K562 (cell line): ENCODE data around the gene THG1L. TPM values are rescaled to one million over a fixed set of nuclear protein-coding genes. Genes with fewer than 3 reads are reported as not detected.

Experiments
- ATAC-seq: fragments of 200-7000 bp; cut with Tn5 transposase; 3 replicates; pipeline ENCODE4 v1.9.1; 2020; ENCODE audit warnings: moderate library complexity
- BruUV-seq: library from RNA; stranded (reverse); fragments of 400-500 nt; replicated peaks from 2 replicates; lab custom pipeline; 2021; lab: Mats Ljungman, UMichigan
- CTCF ChIA-PET: fragments of 300-600 bp; formaldehyde crosslinking; extraction: SDS; loops from one replicate; lab custom pipeline; 2021; ENCODE audit warnings: low intra/inter-chr PET ratio; lab: Yijun Ruan, JAX
- POLR2A ChIA-PET: fragments of 300-600, 350-650 bp; sonication (Branson Sonifier 250); formaldehyde crosslinking; extraction: SDS; loops from one replicate; lab custom pipeline; 2021; ENCODE audit warnings: antibody characterized with exemption, inconsistent platforms; lab: Yijun Ruan, JAX
- DNase-seq, 4 experiments: peaks; one replicate each; pipeline versions ENCODE4 v3.0.0 to v3.0.0-alpha.2; 2011 to 2018; ENCODE audit warnings: low spot score in 3 of 4, mixed read lengths in 3 of 4; ENCODE audit errors: extremely low read depth in 1 of 4
- FAIRE-seq: peaks from 2 replicates; lab custom pipeline; 2011; peaks lifted over from hg19 to GRCh38; lab: Jason Lieb, UNC
- H2AFZ ChIP-seq: 2 replicates; pipeline ENCODE4 v1.6.0; 2011; ENCODE audit warnings: low read depth, low read length, control low read depth, inconsistent platforms
- H3K27ac ChIP-seq: fragments of 200-600 bp; 3 replicates; pipeline ENCODE4 v1.8.0; 2011; ENCODE audit warnings: low read depth, mild to moderate bottlenecking, control low read depth, inconsistent platforms, low read length, moderate library complexity, mixed read lengths; ENCODE audit errors: extremely low read depth
- H3K27me3 ChIP-seq, 2 experiments: fragments of 300-600 bp in 1 of 2; 2 replicates in 1 of 2; 3 replicates in 1 of 2; pipeline versions ENCODE4 v1.6.0 to v1.8.0; 2011; ENCODE audit warnings: inconsistent platforms in 2 of 2, low read length in 2 of 2, mild to moderate bottlenecking in 1 of 2, mixed read lengths in 1 of 2, moderate library complexity in 1 of 2; ENCODE audit not compliant: control insufficient read depth in 2 of 2, insufficient read depth in 2 of 2
- H3K36me3 ChIP-seq: fragments of 300-600 bp; 3 replicates; pipeline ENCODE4 v1.8.0; 2011; ENCODE audit warnings: mild to moderate bottlenecking, low read length, inconsistent platforms; ENCODE audit not compliant: control insufficient read depth, insufficient read depth
- H3K4me1 ChIP-seq, 2 experiments: fragments of 200-600 bp in 1 of 2; replicated peaks in 1 of 2; 2 replicates in 1 of 2; 3 replicates in 1 of 2; pipeline versions ENCODE4 v1.5.1 to v1.8.0; 2011; ENCODE audit warnings: inconsistent platforms in 2 of 2, low read length in 2 of 2, mild to moderate bottlenecking in 1 of 2, mixed read lengths in 1 of 2, moderate library complexity in 1 of 2; ENCODE audit not compliant: control insufficient read depth in 2 of 2, insufficient read depth in 2 of 2
- H3K4me2 ChIP-seq: 2 replicates; pipeline ENCODE4 v1.6.1; 2011; ENCODE audit warnings: low read length, control low read depth, inconsistent platforms, mixed read lengths; ENCODE audit not compliant: insufficient read depth
- H3K4me3 ChIP-seq: fragments of 200-600 bp; sonication (generic), shearing (Covaris generic); 2 replicates; pipeline ENCODE4 v1.5.1; 2016; ENCODE audit warnings: control low read depth, inconsistent platforms
- H3K79me2 ChIP-seq: fragments of 200-600 bp; 3 replicates; pipeline ENCODE4 v1.8.0; 2011; ENCODE audit warnings: low read length, inconsistent platforms; ENCODE audit not compliant: control insufficient read depth, insufficient read depth
- H3K9ac ChIP-seq, 2 experiments: 2 replicates each; pipeline versions ENCODE4 v1.6.0 to v1.6.1; 2011; ENCODE audit warnings: low read depth in 2 of 2, low read length in 2 of 2, control low read depth in 1 of 2, inconsistent platforms in 1 of 2, mild to moderate bottlenecking in 1 of 2, mixed read lengths in 1 of 2; ENCODE audit not compliant: insufficient read depth in 1 of 2
- H3K9me1 ChIP-seq: one replicate; pipeline ENCODE4 v1.6.0; 2011; ENCODE audit warnings: inconsistent platforms, mild to moderate bottlenecking, low read length, moderate library complexity; ENCODE audit not compliant: control insufficient read depth, insufficient read depth
- H3K9me3 ChIP-seq: replicated peaks from 2 replicates; pipeline ENCODE4 v1.5.1; 2011; ENCODE audit warnings: low read depth, low read length, inconsistent platforms; ENCODE audit not compliant: control insufficient read depth, insufficient read depth
- H4K20me1 ChIP-seq: replicated peaks from 2 replicates; pipeline ENCODE4 v1.6.1; 2011; ENCODE audit warnings: low read length, inconsistent platforms, mixed read lengths; ENCODE audit not compliant: control insufficient read depth, insufficient read depth
- ETV6 ChIP-seq, 3 experiments: fragments of 150-350 bp in 1 of 3; sonication (generic) in 1 of 3; formaldehyde crosslinking in 1 of 3; IDR thresholded peaks; 2 replicates each; pipeline versions ENCODE4 v1.6.1 to v1.8.0; 2014 to 2022; ENCODE audit warnings: borderline replicate concordance in 2 of 3, low read depth in 2 of 3, antibody characterized with exemption in 1 of 3, low read length in 1 of 3, mild to moderate bottlenecking in 1 of 3, missing genetic modification reagents in 1 of 3
- FOSL1 ChIP-seq: fragments of 200-800 bp; sonication (Bioruptor generic); conservative IDR thresholded peaks from 2 replicates; pipeline ENCODE4 v1.6.1; 2016; ENCODE audit warnings: missing genetic modification characterization, missing compliant biosample characterization
- KLF16 ChIP-seq: IDR thresholded peaks from 2 replicates; pipeline ENCODE4 v1.6.1; 2016; ENCODE audit warnings: antibody characterized with exemption
- NFIX ChIP-seq: fragments of 250-450 bp; sonication (Bioruptor Pico); IDR thresholded peaks from 2 replicates; pipeline ENCODE4 v1.4.0; 2020; ENCODE audit warnings: low read depth, mild to moderate bottlenecking, moderate library complexity
- SIN3A ChIP-seq, 2 experiments: fragments of 150-350 bp in 1 of 2; IDR thresholded peaks; 2 replicates each; pipeline ENCODE4 v1.6.1; 2011 to 2016; ENCODE audit warnings: borderline replicate concordance in 2 of 2, low read depth in 2 of 2, low read length in 2 of 2, mild to moderate bottlenecking in 2 of 2, moderate library complexity in 2 of 2; ENCODE audit not compliant: control insufficient read depth in 1 of 2
- SMAD4 ChIP-seq: fragments of 250-450 bp; sonication (Bioruptor Pico); conservative IDR thresholded peaks from 2 replicates; pipeline ENCODE4 v1.8.0; 2021; ENCODE audit warnings: inconsistent platforms, mild to moderate bottlenecking, moderate library complexity
- TRIM24 ChIP-seq, 2 experiments: fragments of 450-650 bp; IDR thresholded peaks; 2 replicates each; pipeline ENCODE4 v1.6.1; 2016
- TSC22D4 ChIP-seq: fragments of 450-650 bp; IDR thresholded peaks from 2 replicates; pipeline ENCODE4 v1.6.1; 2016; ENCODE audit warnings: missing genetic modification characterization, missing biosample characterization, control low read depth
- XRCC3 ChIP-seq: fragments of 450-650 bp; IDR thresholded peaks from 2 replicates; pipeline ENCODE4 v1.6.1; 2017; ENCODE audit warnings: mild to moderate bottlenecking, moderate library complexity
- ZBTB5 ChIP-seq: fragments of 450-650 bp; IDR thresholded peaks from 2 replicates; pipeline ENCODE4 v1.6.1; 2017; ENCODE audit warnings: antibody characterized with exemption
- ZNF354B ChIP-seq: fragments of 250-450 bp; sonication (Bioruptor Pico); IDR thresholded peaks from 2 replicates; pipeline ENCODE4 v1.4.0; 2020
- ZNF583 ChIP-seq: fragments of 250-450 bp; sonication (Bioruptor Pico); IDR thresholded peaks from 2 replicates; pipeline ENCODE4 v1.4.0; 2020
- WGBS: fragments of 100-300 bp; shearing (Covaris generic); methylation state at CpG from one replicate; pipeline ENCODE4 v1.1.6; 2016; ENCODE audit warnings: low coverage, mixed read lengths; ENCODE audit not compliant: insufficient coverage; ENCODE audit errors: missing lambda C conversion rate; 5-methylcytosine and 5-hydroxymethylcytosine counted together
- in situ Hi-C: fragments of 300-500 bp; cut with MboI; formaldehyde crosslinking; loops from 4 replicates; pipeline ENCODE4 v1.15.0; 2018; ENCODE audit warnings: inconsistent platforms, mixed read lengths
- intact Hi-C: fragments of 100-400 bp; cut with micrococcal nuclease; formaldehyde crosslinking; loops from 2 replicates; pipeline ENCODE4 v1.14.2; 2022
- polyA plus RNA-seq, 8 experiments: library from polyadenylated mRNA; depleted of rRNA in 4 of 8; stranded (reverse) in 5 of 8; unstranded in 3 of 8; fragments of >200 nt; fragmentation: Nextera tagmentation in 2 of 8; fragmentation: Illumina TruSeq in 1 of 8; extraction: Ambion mirVana in 2 of 8; extraction: Trizol in 1 of 8; gene quantifications; 2 replicates each; pipeline versions ENCODE4 v1.2.1 to v1.2.3, GENCODE V29; 2011 to 2014; ENCODE audit warnings: inconsistent platforms in 1 of 8, missing spikeins in 1 of 8
- total RNA-seq, 7 experiments: library from RNA; depleted of rRNA in 6 of 7; stranded (reverse); fragments of >200 nt in 6 of 7; fragmentation: Illumina TruSeq in 2 of 7; extraction: Trizol in 2 of 7; gene quantifications; 2 replicates each; pipeline versions ENCODE4 v1.2.1 to v1.2.3, GENCODE V29; 2011 to 2021; ENCODE audit warnings: low replicate concordance in 1 of 7
- TF ChIP-seq, protein P1 (sequence below), 2 experiments: fragments of 200-800 bp in 1 of 2; sonication (Bioruptor generic) in 1 of 2; sonication (generic) in 1 of 2; formaldehyde crosslinking in 1 of 2; IDR thresholded peaks in 1 of 2; conservative IDR thresholded peaks in 1 of 2; 2 replicates each; pipeline versions ENCODE4 v1.5.0 to v1.6.1; 2016 to 2020; ENCODE audit warnings: missing compliant biosample characterization in 1 of 2, missing genetic modification characterization in 1 of 2, missing genetic modification reagents in 1 of 2
- TF ChIP-seq, protein P2 (sequence below): fragments of 450-650 bp; IDR thresholded peaks from 2 replicates; pipeline ENCODE4 v1.6.1; 2016; ENCODE audit warnings: mild to moderate bottlenecking
- TF ChIP-seq, protein P3 (sequence below), 3 experiments: IDR thresholded peaks in 2 of 3; conservative IDR thresholded peaks in 1 of 3; 2 replicates each; pipeline ENCODE4 v1.5.1; 2011 to 2012; ENCODE audit warnings: low read length in 3 of 3, mild to moderate bottlenecking in 3 of 3, control low read depth in 2 of 3, improper control_type of control experiment in 1 of 3, inconsistent platforms in 1 of 3, low read depth in 1 of 3, mixed read lengths in 1 of 3, moderate library complexity in 1 of 3; ENCODE audit not compliant: insufficient read depth in 2 of 3

THG1L gene
- total and polyA plus RNA-seq, 9 of the 15 experiments (the other 6 are each of a cell fraction or from before 2014, with no cell fraction given): 21.8 to 40.7 (median 28.0) TPM

- Histone ChIP-seq H3K9ac (no peak overlapping the region), H3K79me2 (no peaks in the 10 kb centered on the region), H2AFZ (no peak overlapping the region), H3K27me3 (peaks cover 27 to 44% of the 10 kb centered on the region in 2 experiments; a peak in 4 of 5 replicates), H3K9me1 (no peaks in the 10 kb centered on the region), H3K4me3 (no peak overlapping the region), H3K9me3 (no peaks in the 10 kb centered on the region), H3K36me3 (no peaks in the 10 kb centered on the region), H4K20me1 (no peaks in the 10 kb centered on the region), H3K4me1 (no peaks in the 10 kb centered on the region), H3K4me2 (no peak overlapping the region), H3K27ac (no peak overlapping the region)
- WGBS: 24% methylated on average over 7 of the region's 7 CpGs
- FAIRE-seq (no peak), DNase-seq (no peak), ATAC-seq (no peak)
- intact Hi-C loops: loop anchor here (10.0 kb wide), 1 partner anchor 148 kb away; no protein-coding TSS in a partner anchor
- POLR2A ChIA-PET: no interaction called here
- no TSS peak for BruUV-seq
- in situ Hi-C loops: no loop called here
- CTCF ChIA-PET: no interaction called here
- TF ChIP-seq FOSL1 (tag) (no peak), ZNF354B (CRISPR knock-in tag) (no peak), XRCC3 (no peak), SIN3A (IDR thresholded peaks at IDR 0.05; ENCODE audit: borderline replicate concordance in 2 of 2, control insufficient read depth in 1 of 2, low read depth in 2 of 2, low read length in 2 of 2) (no peak), ZBTB5 (no peak), SMAD4 (CRISPR knock-in tag) (no peak), ETV6 (IDR thresholded peaks at IDR 0.05; ENCODE audit: borderline replicate concordance in 1 of 2, low read depth in 2 of 2, low read length in 1 of 2) (no peak), ETV6 (CRISPR knock-in tag; IDR thresholded peaks at IDR 0.05; ENCODE audit: borderline replicate concordance) (no peak), TRIM24 (IDR thresholded peaks at IDR 0.05) (no peak), ZNF583 (CRISPR knock-in tag) (no peak), KLF16 (no peak), TSC22D4 (tag) (no peak), NFIX (CRISPR knock-in tag) (no peak)
- TF ChIP-seq, protein P1, sequence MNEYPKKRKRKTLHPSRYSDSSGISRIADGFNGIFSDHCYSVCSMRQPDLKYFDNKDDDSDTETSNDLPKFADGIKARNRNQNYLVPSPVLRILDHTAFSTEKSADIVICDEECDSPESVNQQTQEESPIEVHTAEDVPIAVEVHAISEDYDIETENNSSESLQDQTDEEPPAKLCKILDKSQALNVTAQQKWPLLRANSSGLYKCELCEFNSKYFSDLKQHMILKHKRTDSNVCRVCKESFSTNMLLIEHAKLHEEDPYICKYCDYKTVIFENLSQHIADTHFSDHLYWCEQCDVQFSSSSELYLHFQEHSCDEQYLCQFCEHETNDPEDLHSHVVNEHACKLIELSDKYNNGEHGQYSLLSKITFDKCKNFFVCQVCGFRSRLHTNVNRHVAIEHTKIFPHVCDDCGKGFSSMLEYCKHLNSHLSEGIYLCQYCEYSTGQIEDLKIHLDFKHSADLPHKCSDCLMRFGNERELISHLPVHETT (CRISPR knock-in tag; conservative IDR thresholded peaks at IDR 0.05 in 1 of 2, IDR thresholded peaks at IDR 0.05 in 1 of 2): no peak
- TF ChIP-seq, protein P2, sequence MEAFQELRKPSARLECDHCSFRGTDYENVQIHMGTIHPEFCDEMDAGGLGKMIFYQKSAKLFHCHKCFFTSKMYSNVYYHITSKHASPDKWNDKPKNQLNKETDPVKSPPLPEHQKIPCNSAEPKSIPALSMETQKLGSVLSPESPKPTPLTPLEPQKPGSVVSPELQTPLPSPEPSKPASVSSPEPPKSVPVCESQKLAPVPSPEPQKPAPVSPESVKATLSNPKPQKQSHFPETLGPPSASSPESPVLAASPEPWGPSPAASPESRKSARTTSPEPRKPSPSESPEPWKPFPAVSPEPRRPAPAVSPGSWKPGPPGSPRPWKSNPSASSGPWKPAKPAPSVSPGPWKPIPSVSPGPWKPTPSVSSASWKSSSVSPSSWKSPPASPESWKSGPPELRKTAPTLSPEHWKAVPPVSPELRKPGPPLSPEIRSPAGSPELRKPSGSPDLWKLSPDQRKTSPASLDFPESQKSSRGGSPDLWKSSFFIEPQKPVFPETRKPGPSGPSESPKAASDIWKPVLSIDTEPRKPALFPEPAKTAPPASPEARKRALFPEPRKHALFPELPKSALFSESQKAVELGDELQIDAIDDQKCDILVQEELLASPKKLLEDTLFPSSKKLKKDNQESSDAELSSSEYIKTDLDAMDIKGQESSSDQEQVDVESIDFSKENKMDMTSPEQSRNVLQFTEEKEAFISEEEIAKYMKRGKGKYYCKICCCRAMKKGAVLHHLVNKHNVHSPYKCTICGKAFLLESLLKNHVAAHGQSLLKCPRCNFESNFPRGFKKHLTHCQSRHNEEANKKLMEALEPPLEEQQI: no peak
- TF ChIP-seq, protein P3, sequence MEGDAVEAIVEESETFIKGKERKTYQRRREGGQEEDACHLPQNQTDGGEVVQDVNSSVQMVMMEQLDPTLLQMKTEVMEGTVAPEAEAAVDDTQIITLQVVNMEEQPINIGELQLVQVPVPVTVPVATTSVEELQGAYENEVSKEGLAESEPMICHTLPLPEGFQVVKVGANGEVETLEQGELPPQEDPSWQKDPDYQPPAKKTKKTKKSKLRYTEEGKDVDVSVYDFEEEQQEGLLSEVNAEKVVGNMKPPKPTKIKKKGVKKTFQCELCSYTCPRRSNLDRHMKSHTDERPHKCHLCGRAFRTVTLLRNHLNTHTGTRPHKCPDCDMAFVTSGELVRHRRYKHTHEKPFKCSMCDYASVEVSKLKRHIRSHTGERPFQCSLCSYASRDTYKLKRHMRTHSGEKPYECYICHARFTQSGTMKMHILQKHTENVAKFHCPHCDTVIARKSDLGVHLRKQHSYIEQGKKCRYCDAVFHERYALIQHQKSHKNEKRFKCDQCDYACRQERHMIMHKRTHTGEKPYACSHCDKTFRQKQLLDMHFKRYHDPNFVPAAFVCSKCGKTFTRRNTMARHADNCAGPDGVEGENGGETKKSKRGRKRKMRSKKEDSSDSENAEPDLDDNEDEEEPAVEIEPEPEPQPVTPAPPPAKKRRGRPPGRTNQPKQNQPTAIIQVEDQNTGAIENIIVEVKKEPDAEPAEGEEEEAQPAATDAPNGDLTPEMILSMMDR (IDR thresholded peaks at IDR 0.05 in 2 of 3, conservative IDR thresholded peaks at IDR 0.05 in 1 of 3; ENCODE audit: insufficient read depth in 2 of 3, low read depth in 1 of 3, low read length in 3 of 3): no peak
Measured at GRCh38 chr5:157766442-157766841, 35.2 kb downstream of the THG1L start.
